ENCODE measurements around the gene VTI1B. TPM values are rescaled to one million over a fixed set of nuclear protein-coding genes. Genes with fewer than 3 reads are reported as not detected.
"Not testable (repeated sequence)": the region's sequence is repeated elsewhere in the genome, so short reads cannot be mapped to it uniquely, and the experiment has no call there.

The VTI1B gene
- total RNA-seq: 100 to 1,000 TPM; 120 to 135 TPM
- long read RNA-seq, full-length matches to known transcripts: 90 of 95 reads
- long read RNA-seq, partial matches to known transcripts: 0 of 95 reads
- long read RNA-seq, other reads (novel, unspliced or antisense): 5 of 95 reads

- DNase-seq (peak; percentile 73 to 86), ATAC-seq (peak; percentile 91)
- intact Hi-C loops (cut with DNase I, micrococcal nuclease): no loop called here
These were observed at the start of gene VTI1B for GRCh38 chr14:67674480-67675218. Gene VTI1B (minus strand): TSS chr14:67674632. CDS start chr14:67674489, 143 bp downstream.

DNA sequence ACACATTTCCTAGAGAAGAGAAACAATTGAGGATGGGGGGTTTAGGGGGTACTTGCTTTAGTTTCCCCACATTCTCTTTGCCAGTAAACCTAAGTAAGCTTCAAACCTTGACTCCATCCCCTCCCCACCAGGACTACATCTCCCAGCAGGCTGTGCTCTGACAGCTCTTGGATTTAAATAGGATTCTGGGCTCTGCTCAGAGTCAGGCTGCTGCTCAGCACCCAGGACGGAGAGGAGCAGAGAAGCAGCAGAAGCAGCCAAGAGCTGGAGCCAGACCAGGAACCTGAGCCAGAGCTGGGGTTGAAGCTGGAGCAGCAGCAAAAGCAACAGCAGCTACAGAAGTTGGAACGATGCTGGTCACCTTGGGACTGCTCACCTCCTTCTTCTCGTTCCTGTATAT is 47.9 kb upstream of the VTI1B start:
- DNase-seq: peak; percentile 16 to 57
- peak; percentile 31 for ATAC-seq
- intact Hi-C loops (cut with DNase I, micrococcal nuclease): no loop called here

- ATAC-seq (no peak), DNase-seq (no peak)
- intact Hi-C loops (cut with DNase I, micrococcal nuclease): no loop called here
These were observed 47.4 kb upstream of the VTI1B start for GRCh38 chr14:67721875-67722274.

- DNase-seq (no peak), ATAC-seq (no peak)
- intact Hi-C loops (cut with DNase I, micrococcal nuclease): no loop called here
These were observed 45.4 kb upstream of the VTI1B start for GRCh38 chr14:67719866-67720265.

- DNase-seq; intact Hi-C loops (cut with DNase I, micrococcal nuclease); ATAC-seq: not testable (repeated sequence)
These were observed 45.0 kb upstream of the VTI1B start for GRCh38 chr14:67719385-67719784.

GRCh38 chr14:67718265-67718664 is 43.8 kb upstream of the VTI1B start:
- DNase-seq (no peak), ATAC-seq (no peak)
- intact Hi-C loops (cut with DNase I, micrococcal nuclease): no loop called here

DNA sequence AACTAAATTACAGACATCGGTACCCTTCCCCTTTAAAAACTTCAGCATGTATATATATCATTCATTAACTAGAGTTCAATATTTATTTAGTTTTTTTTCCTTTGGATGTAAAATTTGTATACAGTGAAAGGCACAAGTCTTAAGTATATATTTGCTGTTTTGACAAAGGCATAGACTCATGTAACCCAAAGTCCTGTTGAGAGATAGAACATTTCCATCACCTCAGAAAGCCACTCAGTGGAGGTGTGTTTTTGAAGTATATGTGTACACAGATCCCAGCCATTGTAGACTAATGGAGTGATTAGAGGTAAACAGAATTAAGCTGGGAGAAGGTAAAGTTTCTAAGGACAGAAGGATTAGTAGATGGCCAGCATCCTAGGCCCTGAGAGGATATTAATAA is 42.6 kb upstream of the VTI1B start:
- ATAC-seq (no peak), DNase-seq (no peak)
- intact Hi-C loops (cut with DNase I, micrococcal nuclease): no loop called here

DNA sequence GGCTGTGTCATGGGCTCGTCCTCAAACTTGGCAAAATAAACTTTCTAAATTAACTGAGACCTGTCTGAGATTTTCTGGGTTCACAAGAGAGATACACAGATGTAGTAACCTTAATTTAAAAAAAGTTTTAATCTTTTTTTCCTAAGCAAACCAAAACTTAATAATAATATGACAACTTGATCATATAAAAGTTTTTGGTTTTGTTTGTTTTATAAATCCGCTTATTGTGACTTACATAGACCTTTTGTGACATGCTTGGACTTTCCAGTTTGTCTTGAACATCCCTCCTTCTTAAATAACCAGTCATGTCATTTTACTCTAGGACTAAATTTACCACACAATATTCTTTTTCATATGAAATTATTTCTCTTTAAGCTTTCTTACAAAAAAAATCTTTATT is 35.8 kb upstream of the VTI1B start:
- DNase-seq (no peak), ATAC-seq (no peak)
- intact Hi-C loops (cut with DNase I, micrococcal nuclease): no loop called here

- not testable (repeated sequence) for ATAC-seq, DNase-seq
- intact Hi-C loops (cut with DNase I, micrococcal nuclease): loop anchor here in 1 of 2 donors (10.0 kb wide), 1 partner anchor 125 kb away; no protein-coding TSS in a partner anchor
These were observed 35.4 kb upstream of the VTI1B start for GRCh38 chr14:67709796-67710195.

DNA sequence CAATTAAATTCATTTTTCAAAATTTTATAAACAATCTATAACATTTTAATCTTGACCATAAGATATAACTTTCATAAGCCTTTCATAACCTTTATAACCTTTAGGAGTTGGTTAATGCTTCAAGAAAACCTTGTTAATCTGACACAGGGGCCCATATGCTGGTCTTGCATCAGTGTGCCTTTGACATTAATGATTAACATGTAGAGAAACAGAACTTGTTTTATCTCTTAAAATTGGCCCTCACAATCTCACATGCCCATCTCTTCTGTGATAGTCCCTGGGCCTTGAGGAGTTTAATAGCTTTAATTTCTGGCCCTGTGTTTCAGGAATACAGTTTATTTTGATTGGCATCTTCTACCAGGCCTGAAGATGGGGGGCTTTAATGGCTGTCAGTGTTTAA is 34.9 kb upstream of the VTI1B start:
- intact Hi-C loops (cut with DNase I, micrococcal nuclease): loop anchor here in 1 of 2 donors (10.0 kb wide), 1 partner anchor 125 kb away; no protein-coding TSS in a partner anchor
- not testable (repeated sequence) for ATAC-seq

GRCh38 chr14:67705211-67705610 is 30.8 kb upstream of the VTI1B start:
- DNase-seq: no peak
- intact Hi-C loops (cut with DNase I, micrococcal nuclease): loop anchor here in 1 of 2 donors (10.0 kb wide), 1 partner anchor 120 kb away; no protein-coding TSS in a partner anchor
- ATAC-seq: no peak

More for the DNA sequence above, 34.9 kb upstream of the VTI1B start:
- not testable (repeated sequence) for DNase-seq

- ATAC-seq: peak; percentile 92
- intact Hi-C loops (cut with DNase I, micrococcal nuclease): loop anchor here in 1 of 2 donors (10.0 kb wide), 1 partner anchor 120 kb away; no protein-coding TSS in a partner anchor
- no peak for DNase-seq
These were observed 30.2 kb upstream of the VTI1B start for GRCh38 chr14:67704484-67705089.

GRCh38 chr14:67703997-67704396 is 29.6 kb upstream of the VTI1B start:
- intact Hi-C loops (cut with DNase I, micrococcal nuclease): loop anchor here in 1 of 2 donors (10.0 kb wide), 1 partner anchor 119 kb away; no protein-coding TSS in a partner anchor
- DNase-seq: no peak
- no peak for ATAC-seq

DNA sequence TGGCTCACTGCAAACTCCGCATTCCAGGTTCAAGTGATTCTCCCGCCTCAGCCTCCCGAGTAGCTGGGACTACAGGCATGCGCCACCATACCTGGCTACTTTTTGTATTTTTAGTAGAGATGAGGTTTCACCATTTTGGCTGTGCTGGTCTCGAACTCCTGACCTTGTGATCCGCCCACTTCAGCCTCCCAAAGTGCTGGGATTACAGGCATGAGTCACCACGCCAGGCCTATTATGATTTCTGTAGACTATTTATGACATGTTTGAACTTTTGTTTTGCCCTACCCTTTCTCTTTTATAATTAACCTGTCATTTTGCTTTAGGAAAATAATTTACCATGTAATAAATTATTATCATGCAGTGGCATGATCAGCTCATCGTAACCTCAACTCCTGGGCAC is 27.1 kb upstream of the VTI1B start, which contains the start of gene RDH12:
Gene RDH12, plus strand, starts transcription at position 395 of the 400 bp plus-strand sequence. CDS start 20,757 bp downstream, outside the sequence.
- not testable (repeated sequence) for DNase-seq, ATAC-seq
- intact Hi-C loops (cut with DNase I, micrococcal nuclease): loop anchor here in 1 of 2 donors (10.0 kb wide), 1 partner anchor 117 kb away; no protein-coding TSS in a partner anchor

GRCh38 chr14:67698179-67698578 is 23.7 kb upstream of the VTI1B start:
- no peak for ATAC-seq
- no peak for DNase-seq
- intact Hi-C loops (cut with DNase I, micrococcal nuclease): no loop called here

- DNase-seq: no peak
- ATAC-seq: no peak
- intact Hi-C loops (cut with DNase I, micrococcal nuclease): no loop called here
These were observed 22.6 kb upstream of the VTI1B start for GRCh38 chr14:67697006-67697405.

- intact Hi-C loops (cut with DNase I, micrococcal nuclease): no loop called here
- ATAC-seq (peak; percentile 94), DNase-seq (peak; percentile 86 to 92)
These were observed 21.0 kb upstream of the VTI1B start, which contains the start of gene RDH11 for GRCh38 chr14:67695394-67695949. Gene RDH11 (minus strand): TSS chr14:67695764. CDS start chr14:67695703, 61 bp downstream.

GRCh38 chr14:67694791-67695393 is 20.5 kb upstream of the VTI1B start:
- ATAC-seq (peak; percentile 94), DNase-seq (peak; percentile 84 to 94)
- intact Hi-C loops (cut with DNase I, micrococcal nuclease): no loop called here

DNA sequence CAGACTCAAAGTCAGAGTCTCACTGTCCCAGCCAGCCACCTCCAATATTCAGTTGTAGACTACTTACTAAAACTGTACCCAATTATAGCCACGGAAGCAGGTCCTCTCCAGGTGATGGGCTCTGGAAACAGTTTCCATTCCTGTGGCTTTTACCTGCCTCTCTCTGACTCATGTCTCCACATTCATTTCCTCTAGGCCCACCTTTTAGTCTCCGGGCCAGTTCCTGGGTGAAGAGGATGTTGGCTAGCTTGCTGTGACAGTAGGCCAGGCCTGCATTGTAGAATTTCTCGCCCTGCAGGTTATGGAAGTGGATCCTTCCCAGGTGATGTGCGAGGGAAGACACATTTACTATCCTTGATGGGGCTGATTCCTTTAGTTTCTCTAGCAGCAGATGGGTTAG is 15.6 kb upstream of the VTI1B start:
- DNase-seq: no peak
- intact Hi-C loops (cut with DNase I, micrococcal nuclease): no loop called here
- ATAC-seq: no peak
